ENCODE results near the gene HIRA.

GRCh38 chr22:19304547-19304946 lies 127.0 kb downstream of the HIRA start:
- no peak for TF ChIP-seq EZH2phosphoT487 (IDR thresholded peaks at IDR 0.05; ENCODE audit: low read depth)
- TF ChIP-seq CTCF (IDR thresholded peaks at IDR 0.05; ENCODE audit: low read depth, low read length), result no peak
